HG03442 (cell line): ENCODE measurements around the gene REV1.
"Not testable (repeated sequence)": the region's sequence is repeated elsewhere in the genome, so short reads cannot be mapped to it uniquely, and the experiment has no call there.

Experiments
- ATAC-seq: cut with Tn5 transposase; IDR thresholded peaks from one replicate; pipeline ENCODE4 v1.9.1; 2021; ENCODE audit warnings: mild to moderate bottlenecking, moderate library complexity; ENCODE audit not compliant: unreplicated experiment

REV1 gene

DNA sequence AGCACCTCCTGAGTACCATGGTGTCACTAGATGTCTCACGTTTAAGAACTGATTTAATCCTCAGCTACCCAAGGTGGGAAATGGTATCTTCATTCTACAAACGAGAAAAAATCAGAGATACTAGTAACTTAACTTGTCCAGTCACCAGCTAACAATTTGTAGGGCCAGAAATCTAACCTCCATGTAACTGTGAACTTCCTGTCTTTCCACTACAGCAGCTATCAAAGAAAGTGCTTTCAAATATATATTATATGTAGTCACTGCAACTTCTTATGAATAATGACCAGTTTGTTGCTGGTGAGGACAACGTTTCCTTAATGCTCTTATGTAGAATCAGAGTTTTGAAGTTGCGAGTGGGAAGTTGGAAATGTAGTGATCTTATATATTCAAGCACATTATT lies 1.9 kb downstream of the REV1 start:
- ATAC-seq: no peak

GRCh38 chr2:99485824-99486223 lies 4.0 kb downstream of the REV1 start:
- no peak for ATAC-seq

GRCh38 chr2:99485411-99485810 lies 4.4 kb downstream of the REV1 start:
- no peak for ATAC-seq

DNA sequence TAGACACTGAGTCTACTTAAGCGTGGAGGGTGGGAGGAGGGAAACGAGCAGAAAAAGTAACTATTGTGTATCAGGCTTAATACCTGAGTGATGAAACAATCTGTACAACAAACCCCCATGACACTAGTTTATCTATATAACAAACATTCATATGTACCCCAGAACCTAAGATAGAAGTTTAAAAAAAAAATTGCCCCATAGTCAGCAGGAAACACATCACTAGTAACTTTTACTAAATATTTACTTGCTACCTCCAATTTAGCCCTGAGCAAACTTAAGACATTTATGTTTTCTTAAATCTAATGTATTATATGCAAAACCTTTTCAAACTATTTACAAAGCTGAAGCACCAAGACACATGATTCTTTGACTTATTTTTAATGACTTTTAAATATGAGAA lies 5.6 kb downstream of the REV1 start:
- ATAC-seq: no peak

DNA sequence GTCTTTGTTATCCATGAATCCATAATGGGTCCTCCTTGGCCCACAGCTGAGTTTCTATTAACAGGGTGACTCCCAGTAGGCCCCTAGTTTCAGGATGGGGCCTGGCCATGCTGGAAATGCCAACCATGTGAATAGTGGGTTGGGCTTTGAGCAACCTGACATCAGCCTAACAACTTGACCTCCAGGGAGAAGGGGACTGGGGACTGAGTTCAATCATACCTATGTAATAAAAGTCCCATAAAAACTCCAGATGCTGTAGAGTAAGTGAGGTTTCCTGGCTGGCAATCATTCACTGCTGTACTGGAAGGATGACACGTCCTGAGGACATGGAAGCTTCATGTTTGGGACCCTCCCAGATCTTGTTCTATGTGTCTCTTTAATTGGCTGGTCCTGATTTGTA lies 7.9 kb downstream of the REV1 start:
- no peak for ATAC-seq

DNA sequence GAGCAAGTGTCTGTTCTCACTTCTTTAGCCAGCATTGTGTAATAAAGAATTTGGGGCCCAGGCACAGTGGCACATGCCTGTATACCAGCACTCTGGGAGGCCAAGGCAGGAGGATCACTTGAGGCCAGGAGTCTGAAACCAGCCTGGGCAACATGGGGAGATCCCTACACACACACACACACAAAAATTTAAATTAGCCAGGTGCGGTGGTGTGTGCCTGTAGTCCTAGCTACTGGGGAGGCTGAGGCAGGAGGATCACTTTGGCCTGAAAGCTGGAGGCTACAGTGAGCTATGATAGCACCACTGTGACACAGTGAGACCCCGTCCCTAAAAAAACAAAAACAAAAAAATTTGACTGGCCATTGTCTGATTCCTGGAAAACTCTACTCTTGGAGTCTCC lies 8.3 kb downstream of the REV1 start:
- ATAC-seq: no peak

DNA sequence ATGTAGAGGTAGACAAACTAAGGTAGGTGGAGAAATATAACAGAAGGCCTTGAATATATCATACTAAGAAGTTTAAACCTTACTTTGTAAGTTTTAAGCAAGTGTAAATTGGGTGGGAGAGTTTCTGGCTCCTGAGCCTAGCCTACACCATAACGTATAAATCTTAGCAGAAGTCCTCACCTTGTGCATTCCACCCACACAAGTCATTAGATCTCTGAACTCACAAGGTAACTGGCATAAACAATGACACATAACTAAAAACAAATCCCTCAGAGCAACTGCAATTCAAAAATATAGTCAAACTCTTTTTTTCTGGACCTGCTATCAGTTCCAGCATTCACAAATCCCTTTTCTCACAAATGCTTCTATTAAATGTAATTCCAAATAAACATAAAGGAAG lies 9.4 kb downstream of the REV1 start:
- ATAC-seq: no peak

DNA sequence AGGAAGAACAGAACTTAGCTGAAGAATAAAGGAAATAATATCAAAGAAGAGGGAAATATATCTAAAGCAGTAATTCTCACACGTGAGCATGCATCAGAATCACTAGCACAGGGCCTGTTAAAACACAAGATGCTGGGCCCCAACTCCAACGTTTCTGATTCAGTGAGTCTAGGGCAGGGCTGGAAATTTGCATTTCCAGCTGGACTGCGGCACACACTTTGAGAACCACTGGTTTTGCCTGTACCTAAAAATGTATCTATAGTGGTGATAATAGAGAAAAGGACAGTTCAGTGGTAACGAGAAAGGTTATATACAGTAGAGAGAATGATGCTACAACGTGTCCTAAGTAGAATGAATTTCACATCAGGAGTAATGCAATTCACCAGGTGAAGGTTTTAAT lies 11.2 kb downstream of the REV1 start:
- no peak for ATAC-seq

DNA sequence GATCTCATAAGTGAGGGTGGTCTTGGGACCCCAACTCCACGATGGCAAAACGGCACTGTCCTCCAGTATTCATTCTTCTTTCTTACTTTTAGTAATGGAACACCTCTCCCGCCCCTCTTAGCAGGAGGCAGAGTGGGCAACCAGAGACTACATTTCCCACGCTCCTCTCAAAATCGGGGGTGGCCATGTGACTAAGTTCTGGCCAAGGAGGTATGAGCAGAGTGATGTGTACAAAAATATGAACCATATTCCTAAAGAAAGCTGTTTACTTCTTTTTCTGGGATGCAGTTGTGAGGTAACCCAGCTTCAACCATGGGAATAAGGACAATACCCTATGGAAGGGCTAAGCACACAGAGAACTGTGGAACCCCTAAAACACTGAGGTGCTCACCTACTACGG lies 12.8 kb downstream of the REV1 start:
- ATAC-seq: no peak

- no peak for ATAC-seq
Measured at GRCh38 chr2:99476629-99477028, 13.2 kb downstream of the REV1 start.

GRCh38 chr2:99475095-99475494 lies 14.7 kb downstream of the REV1 start:
- ATAC-seq: not testable (repeated sequence)

DNA sequence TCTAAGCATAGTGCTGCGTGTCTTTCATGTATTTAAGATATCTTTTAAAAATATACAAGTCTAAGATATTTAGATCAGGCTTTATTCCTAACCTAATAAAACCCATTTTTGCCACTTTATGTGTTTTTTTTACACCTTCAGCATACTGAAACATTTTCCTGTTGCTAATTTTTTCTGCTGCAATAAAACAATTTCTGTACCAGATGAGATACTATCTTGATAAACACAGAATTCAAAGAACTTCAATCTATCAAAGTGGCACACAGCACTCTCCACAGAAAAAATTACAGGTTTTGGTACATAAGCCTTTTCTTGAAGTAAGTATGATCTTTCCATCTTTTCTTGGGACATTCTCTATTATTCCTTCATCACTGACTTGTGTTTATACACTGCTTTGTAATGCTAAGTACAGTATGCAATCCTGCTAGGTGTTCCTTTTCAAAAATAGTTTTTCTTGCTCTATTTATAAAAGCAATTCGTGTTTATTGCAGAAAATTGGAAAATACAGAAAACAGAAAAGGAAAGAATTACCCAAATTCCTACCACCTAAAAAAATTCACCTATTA lies 16.2 kb downstream of the REV1 start:
- no peak for ATAC-seq

DNA sequence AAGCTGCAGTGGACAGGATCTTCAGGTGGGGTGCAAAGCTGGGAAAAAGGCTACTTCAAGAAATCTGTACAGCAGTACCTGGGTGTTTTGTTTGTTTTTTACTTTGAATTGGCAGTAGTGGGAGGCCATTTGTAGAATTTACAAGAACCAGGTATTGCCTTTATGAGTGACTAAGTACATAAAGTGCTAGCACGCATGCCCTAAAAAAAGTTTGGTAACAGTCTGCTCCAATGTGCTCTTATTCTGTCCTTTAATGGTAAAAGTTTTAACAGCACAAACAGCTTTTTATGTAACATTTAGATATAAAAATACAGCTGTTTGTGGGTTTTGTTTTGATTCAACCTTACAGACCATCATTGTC lies 17.2 kb downstream of the REV1 start:
- ATAC-seq: no peak

DNA sequence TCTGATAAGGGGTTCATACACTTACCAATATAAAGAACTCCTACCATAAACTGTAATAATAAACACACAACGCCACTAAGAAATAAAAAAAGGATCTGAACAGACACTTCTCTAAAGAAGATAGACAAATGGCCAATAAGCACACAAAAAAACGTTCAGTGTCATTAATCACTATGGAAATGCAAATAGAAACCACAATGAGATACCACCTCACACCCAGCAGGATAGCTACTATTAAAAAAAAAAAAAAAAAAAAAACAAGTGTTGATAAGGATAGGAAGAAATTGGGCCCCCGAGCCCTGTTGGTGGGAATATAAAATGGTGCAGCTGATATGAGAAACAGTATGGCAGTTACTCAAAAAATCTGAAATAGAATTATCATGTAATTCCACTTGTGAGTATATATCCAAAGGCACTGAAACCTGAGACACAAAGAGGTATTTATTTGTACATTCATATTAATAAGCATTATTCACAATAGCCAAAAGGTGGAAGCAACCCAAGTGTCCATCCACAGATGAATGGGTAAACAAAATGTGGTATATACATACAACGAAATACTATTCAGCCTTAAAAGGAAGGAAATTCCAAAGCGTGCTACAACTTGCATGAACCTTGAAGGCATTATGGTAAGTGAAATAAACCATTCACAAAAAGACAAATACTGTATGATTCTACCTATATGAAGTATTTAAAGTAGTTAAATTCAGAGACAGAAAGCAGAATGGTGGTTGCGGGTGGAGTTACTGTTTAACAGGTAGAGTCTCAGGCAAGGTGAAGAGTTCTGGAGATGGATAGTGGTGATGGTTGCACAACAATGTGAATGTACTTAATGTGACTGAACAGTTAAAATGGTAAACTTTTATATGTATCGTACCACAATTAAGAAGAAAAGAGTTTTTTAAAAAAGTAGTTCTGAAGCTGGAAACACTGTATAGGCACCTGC lies 17.9 kb downstream of the REV1 start:
- no peak for ATAC-seq

DNA sequence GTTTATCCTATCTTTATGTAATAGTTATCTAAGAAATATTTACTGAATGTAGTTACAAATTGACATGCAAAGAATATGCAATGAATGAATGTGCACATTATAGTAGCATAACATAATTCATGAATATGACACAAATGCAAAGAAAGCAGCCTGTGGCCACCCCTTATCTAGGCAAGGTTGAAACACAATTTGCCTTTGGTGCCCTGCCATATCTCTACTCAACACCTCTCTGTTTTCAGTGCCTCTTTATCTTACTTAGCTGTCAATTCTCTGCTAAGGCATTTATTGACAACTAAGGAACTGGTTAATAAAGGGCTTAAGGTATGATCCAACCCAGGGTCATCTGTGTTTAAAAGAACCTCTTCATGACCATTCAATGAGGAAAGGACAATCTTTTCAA lies 18.9 kb downstream of the REV1 start:
- no peak for ATAC-seq

- ATAC-seq: not testable (repeated sequence)
Measured at GRCh38 chr2:99470459-99470858, 19.4 kb downstream of the REV1 start.

DNA sequence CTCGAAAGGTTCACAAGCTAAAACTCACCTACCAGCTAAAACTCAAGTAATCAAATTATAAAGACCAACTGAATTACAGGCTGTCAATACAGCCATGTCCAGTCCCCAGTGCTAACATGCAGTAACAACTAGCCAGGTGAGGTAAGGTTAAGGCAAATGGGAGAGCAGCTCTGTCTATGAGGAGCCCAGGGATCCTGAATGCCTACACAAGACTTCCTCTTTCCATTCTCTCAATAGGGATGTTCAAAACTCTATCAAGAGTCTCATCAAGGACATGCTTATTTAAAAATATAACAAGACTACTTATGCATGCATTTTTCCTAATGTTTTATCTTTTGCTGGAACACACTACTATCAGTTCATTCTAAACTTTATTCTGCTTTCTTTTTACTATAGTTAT lies 20.4 kb downstream of the REV1 start:
- ATAC-seq: no peak

DNA sequence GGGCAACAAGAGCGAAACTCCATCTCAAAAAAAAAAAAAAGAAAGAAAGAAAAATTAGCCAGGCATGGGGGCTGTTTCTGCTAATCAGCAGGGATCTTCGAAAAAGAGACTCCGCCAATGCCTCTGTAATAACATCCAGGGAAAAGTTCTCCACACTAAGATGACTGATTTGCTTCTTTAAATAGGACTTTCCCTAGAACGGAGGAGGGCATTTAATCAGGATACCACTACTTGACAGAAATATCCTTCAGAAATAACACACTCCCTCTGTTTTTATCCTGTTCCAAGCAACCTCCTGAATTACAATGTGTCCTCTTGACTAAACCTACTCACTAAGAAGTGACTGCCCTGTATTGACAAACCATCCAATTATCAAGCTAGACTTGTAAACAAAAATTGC lies 21.7 kb downstream of the REV1 start:
- ATAC-seq: no peak

- ATAC-seq: no peak
Measured at GRCh38 chr2:99467390-99467789, 22.4 kb downstream of the REV1 start.

GRCh38 chr2:99461828-99462483 lies 27.9 kb downstream of the REV1 start:
- ATAC-seq: no peak

- no peak for ATAC-seq
Measured at GRCh38 chr2:99458529-99458928, 31.3 kb downstream of the REV1 start.

DNA sequence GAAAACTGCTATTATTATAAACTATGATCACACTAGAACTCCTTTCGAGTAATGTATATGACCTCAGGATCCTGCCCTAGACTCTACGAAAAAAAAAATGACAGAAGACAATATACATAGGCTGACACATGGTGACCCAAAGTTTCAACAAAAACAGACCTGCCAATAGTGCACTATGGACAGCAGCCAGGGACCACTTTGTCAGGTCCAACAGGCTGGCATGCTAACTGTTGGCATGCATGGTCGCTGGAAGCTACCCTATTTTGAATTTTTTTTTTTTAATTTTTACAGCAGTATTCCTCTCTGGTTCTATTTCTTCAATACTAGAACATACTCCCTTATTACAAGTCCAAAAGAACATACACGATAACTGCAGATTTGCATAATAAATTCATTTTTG lies 38.1 kb downstream of the REV1 start:
- no peak for ATAC-seq
